Islet precursor cell (in vitro differentiated cells): ENCODE data around the gene RITA1.
"Not testable (repeated sequence)": the region's sequence is repeated elsewhere in the genome, so short reads cannot be mapped to it uniquely, and the experiment has no call there.

Source experiments
- DNase-seq: peaks from one replicate; pipeline ENCODE4 v3.0.0-alpha.2; 2018

Gene RITA1

GRCh38 chr12:113204804-113205203, 19.3 kb downstream of the RITA1 start:
- DNase-seq = no peak

GRCh38 chr12:113206802-113207201, 21.3 kb downstream of the RITA1 start:
- not testable (repeated sequence) for DNase-seq

GRCh38 chr12:113207613-113208040, 22.1 kb downstream of the RITA1 start:
- peak; percentile 86 for DNase-seq

GRCh38 chr12:113208041-113208934, 22.8 kb downstream of the RITA1 start:
- no peak for DNase-seq

- no peak for DNase-seq
Measured at GRCh38 chr12:113211160-113211559, 25.6 kb downstream of the RITA1 start.

- peak; percentile 97 for DNase-seq
Measured at GRCh38 chr12:113214895-113215400, 29.4 kb downstream of the RITA1 start.

GRCh38 chr12:113216027-113216426, 30.5 kb downstream of the RITA1 start:
- no peak for DNase-seq

GRCh38 chr12:113220593-113221180, 35.2 kb downstream of the RITA1 start:
- DNase-seq = no peak

- peak; percentile 100 for DNase-seq
Measured at GRCh38 chr12:113221181-113221996, 35.9 kb downstream of the RITA1 start, which contains the start of gene TPCN1. TSS of gene TPCN1 (plus strand) at chr12:113221464. CDS start at chr12:113226853, 5,389 bp downstream.

- DNase-seq = no peak
Measured at GRCh38 chr12:113221997-113222729, 36.6 kb downstream of the RITA1 start.

- no peak for DNase-seq
Measured at GRCh38 chr12:113222730-113223531, 37.4 kb downstream of the RITA1 start.

- DNase-seq = no peak
Measured at GRCh38 chr12:113224955-113225354, 39.4 kb downstream of the RITA1 start.

- no peak for DNase-seq
Measured at GRCh38 chr12:113226696-113227568, 41.4 kb downstream of the RITA1 start.

- no peak for DNase-seq
Measured at GRCh38 chr12:113227686-113228391, 42.3 kb downstream of the RITA1 start.

- peak; percentile 79 for DNase-seq
Measured at GRCh38 chr12:113228394-113229028, 43.0 kb downstream of the RITA1 start.

GRCh38 chr12:113230315-113231234, 45.1 kb downstream of the RITA1 start:
- no peak for DNase-seq

- peak; percentile 94 for DNase-seq
Measured at GRCh38 chr12:113231235-113232088, 45.9 kb downstream of the RITA1 start.
